ENCODE measurements around the gene GAK.

Gene GAK

GRCh38 chr4:905485-906338, 26.4 kb downstream of the GAK start:
- DNase-seq, result no peak

DNA sequence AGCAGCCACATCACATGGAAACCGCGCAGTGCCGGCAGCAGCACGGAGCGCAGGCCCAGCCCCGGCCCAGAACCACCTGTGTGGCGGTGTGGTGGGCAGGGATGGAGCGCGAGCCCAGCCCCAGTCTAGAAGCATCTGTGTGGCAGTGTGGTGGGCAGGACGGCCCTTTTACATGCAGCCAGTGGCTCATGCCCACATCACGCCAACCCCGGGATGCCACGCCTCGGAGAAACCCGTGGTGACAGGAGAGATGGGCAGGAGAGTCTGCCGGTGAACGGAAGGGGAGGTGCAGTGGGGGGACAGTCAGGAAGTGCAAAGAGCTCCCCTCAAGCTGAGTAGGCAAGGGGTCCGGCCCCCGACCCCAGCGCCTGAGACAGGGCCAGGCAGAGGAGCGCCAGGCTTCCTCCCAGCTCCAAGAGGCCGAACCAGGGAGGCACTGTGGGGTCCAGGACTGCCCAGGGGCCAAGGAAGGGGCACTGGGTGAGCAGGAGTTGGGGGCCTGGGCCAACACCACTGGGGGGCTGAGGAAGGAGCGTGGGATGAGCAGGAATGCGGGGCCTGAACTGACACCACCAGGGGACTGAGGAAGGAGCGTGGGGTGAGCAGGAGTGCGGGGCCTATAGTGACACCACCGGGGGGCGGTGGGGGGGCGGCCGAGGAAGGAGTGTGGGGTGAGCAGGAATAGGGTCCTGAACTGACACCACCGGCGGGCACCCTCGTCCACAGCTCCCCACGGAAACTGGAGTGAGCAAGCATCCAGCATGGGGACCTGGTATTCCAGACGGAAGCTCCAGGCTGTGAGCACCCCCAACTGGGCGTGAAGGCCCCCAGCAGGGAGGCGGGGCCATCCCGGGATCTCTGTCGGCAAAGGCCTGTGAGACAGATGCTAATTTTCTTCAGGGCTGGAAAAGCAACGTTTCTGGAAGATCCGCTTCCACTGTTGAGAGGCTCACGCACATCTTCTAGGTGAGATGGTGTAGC, 28.8 kb downstream of the GAK start:
- DNase-seq, result no peak

DNA sequence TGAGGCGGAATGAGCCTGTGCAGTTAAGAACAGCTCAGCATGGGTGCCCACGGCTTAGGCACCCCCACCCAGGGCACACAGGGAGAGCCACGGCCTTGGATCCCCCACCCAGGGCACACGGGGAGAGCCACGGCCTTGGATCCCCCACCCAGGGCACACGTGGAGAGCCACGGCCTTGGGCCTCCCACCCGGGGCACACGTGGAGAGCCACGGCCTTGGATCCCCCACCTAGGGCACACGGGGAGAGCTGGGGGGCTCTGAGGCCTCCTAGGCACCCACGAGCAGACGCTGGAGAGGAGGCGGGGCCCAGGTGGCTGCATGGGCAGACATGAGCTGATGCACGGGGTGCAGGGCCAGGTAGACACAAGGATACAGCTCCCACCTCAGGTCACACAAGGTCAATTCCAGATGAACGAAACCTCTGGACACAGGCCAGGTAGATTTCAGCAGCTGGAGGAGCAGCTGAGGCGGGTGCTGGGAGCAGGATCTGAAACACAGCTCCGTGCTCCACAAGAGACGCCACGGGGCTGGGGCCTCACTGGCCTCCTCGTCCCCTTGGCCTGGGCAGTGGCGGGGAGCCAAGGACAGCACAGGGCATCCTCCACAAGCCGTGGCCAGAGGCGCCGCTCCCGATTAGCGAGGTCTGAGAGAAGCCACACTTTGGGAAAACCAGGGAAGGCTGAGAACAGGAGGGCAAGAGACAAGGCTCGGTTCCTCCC, 30.8 kb downstream of the GAK start:
- DNase-seq, result no peak

- no peak for DNase-seq
Measured at GRCh38 chr4:900721-901120, 31.4 kb downstream of the GAK start.

DNA sequence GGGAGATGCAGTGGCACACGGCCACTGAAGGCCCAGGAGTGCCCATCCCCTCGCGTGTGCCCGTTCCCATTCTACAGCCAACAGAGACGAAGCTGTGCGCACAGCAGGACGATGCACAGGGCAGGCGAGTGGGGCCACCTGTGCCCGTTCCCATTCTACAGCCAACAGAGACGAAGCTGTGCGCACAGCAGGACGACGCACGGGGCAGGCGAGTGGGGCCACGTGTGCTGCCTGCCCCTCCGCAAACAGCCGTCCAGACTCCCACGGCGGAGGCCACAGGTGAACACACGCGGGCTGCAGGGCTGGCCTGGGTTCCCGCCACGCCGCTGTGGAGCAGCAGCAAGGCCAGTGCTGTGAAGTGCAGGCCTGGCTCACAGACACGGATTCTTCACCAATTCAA, 32.0 kb downstream of the GAK start:
- no peak for DNase-seq

DNA sequence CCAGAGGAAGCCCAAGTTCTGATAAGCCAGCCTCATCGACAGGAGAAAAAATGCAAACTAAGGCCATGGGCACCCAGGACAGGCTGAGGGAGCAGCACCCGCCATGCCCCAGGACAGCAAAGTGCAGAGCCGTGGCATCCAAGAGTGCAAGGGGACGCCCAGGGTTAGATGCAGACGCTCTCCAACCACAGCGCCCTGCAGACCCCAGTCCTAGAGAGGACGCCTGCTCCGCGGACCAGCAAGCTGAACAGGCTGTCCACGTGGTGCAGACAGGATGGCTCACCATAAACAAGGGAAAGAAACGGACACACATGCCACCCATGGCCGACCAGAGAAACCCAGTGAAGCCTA, 32.6 kb downstream of the GAK start:
- no peak for DNase-seq

GRCh38 chr4:898869-899555, 33.1 kb downstream of the GAK start:
- DNase-seq, result no peak

DNA sequence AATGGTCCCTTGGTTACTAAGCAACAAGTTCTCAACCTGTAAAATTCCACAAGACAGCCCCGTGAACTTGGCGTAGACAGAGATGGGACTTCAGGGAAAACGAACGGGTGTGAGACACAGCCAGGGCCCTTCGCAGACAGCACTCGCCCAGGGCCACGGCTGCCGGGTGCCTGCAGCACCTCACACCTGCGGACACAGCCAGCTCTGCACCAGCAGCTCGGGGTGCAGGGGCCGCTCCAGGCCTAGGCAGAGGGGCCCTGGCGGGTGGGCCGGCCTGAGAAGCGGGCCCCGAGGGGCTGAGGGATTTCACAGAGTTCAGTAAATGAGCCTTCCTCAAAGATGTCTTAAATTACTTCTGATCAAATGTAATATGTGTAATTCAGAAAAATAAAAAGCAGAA, 34.0 kb downstream of the GAK start:
- no peak for DNase-seq

DNA sequence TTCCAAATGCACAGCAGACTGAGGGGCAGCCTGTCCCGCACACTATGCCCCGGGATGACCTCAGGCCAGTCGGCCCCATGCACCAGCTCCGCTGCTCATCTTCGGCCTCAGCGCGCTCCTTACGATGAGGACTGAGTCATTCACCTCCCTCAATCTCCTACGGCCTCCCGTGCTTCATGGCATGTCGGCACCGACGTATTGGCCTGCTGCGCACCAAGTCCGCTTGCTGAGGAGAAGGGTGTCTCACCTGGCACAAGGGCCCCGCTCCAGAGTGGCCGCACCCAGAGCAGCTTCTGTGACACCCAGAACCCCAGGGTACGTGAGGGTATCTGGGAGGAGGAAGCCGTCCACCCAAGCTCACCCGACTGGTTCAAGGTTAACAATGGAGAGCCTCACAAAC, 35.5 kb downstream of the GAK start:
- DNase-seq, result no peak

- no peak for DNase-seq
Measured at GRCh38 chr4:896216-896615, 35.9 kb downstream of the GAK start.

DNA sequence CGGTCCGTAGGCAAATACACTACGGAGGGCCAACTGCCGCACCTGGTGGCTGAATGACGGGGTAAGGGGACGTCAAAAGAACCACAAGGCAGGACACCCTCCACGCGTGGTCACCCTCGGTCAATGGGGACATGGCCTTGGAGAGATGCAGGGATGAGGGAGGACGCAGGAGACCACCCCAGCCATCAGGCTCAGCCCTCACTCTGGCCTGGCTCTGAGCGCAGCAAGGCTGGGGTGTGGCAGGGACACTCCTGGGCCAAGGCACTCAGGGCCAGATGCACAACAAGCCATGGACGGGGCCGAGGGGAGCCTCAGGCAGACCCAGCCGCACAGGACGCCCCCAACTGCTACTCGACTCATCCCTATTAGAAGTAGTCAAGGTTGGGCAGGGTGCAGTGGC, 36.5 kb downstream of the GAK start:
- no peak for DNase-seq

GRCh38 chr4:893995-894705, 38.0 kb downstream of the GAK start:
- DNase-seq, result no peak

DNA sequence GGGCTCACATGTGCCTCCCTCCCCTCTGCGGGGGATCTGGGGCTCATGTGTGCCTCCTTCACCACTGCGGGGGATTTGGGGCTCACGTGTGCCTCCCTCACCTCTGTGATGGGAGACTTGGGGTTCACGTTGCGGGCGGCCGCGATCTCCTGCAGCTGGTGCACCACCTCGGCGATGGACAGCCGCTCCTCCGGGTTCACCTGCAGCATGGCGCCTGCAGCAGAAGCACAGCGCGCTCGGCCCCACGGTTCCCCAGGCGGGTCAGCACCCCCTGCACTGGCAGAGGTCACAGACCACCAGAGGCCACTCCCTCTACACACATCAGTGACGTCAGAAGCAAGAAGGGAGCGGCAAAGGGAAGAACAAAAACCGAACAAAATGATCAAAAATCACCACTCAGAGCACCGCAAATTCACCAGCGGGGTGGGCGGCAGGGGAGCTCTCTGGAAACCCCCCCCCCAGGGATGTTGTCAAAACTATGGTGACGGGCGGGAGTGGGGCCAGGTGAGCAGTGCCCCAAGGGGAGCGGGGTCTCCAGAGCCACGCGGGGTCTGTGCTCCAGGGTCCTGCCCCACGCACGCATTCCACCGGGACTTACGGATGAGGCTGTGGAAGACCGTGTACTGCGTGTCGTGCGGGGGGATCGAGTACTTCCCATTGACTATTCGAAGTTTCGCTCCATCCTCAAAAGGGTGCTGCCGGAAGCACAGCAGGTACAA, 38.7 kb downstream of the GAK start:
- no peak for DNase-seq

GRCh38 chr4:892780-893179, 39.3 kb downstream of the GAK start:
- DNase-seq, result no peak

DNA sequence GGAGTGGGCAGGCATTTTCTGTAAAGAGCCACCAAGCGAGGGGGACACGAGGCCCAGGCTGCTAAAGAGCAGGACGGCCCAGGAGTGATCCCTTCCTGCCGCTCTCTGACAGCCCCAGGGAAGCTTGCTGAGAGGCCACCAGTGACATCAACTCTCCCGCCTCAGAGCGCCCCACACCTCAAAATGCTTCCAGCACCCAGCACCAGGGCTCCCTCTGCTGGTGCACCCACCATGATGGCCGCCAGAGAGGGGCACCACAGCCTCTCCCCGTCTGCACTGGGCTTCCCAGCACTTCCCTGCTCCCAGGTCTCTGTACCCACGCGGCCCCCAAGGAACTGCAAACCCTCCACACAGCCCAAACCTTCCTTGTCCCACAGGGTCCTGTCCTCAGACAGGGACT, 40.4 kb downstream of the GAK start:
- DNase-seq, result no peak

DNA sequence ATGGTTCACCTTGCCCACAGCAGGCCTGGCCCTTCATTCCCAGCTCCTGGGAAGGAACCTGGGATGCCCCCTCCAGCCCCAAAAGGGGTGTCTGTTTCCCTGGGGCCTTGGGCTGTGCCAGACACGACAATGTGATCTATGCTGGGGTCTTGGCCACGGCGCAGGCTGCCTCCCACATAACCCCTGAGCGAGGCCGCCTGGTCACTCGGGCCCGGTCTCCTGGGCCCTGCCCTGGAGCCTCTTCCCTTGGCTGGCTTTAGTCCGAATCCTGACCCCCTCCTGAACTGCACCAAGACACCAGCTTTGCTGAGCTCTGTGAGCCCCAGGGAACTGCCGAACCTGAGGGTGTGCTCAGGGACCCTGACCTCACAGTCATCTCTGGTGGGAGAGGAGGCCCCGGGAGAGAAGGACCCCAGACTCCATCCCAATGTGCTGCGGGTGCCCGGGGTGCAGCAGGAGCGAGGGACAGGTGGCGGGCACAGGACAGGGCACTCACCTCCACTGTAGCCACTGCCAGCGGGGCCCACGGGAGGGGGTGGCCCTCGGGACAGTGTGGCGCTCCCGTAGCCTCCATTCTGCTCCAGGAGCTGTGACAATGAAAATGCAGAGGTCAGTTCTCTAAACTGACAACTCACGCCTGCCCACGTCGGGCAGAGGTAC, 42.0 kb downstream of the GAK start:
- no peak for DNase-seq

GRCh38 chr4:889516-889915, 42.6 kb downstream of the GAK start:
- no peak for DNase-seq

DNA sequence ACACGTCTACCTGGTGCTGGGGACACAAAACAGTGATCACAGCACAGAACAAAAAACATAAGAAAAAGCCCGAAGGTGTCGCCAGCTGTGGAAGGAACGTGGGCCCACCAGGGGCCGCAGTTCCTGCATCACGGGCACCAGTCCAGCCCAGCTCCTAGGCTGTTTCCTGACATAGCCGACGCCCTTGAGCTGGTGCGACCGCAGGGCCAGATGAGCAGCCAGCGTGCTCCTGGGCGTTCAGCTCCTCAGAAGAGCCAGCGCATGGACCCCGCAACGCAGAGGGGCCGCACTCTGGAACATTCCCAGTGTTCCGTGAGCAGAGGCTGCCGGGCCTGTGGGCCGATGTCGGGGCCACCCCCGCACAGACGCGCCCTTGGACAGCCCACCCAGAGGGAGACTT, 44.1 kb downstream of the GAK start:
- no peak for DNase-seq

- DNase-seq, result no peak
Measured at GRCh38 chr4:887034-887763, 44.9 kb downstream of the GAK start.

GRCh38 chr4:886244-886643, 45.9 kb downstream of the GAK start:
- DNase-seq, result no peak

Data from NCI-H1694 (cell line).